22Rv1 (cell line): ENCODE results near the gene IFT22.

Experiments
- CTCF ChIP-seq: fragments of 450-650 bp; IDR thresholded peaks from 2 replicates; pipeline ENCODE4 v1.5.1; 2017; ENCODE audit warnings: mild to moderate bottlenecking
- ZFX ChIP-seq: fragments of 450-650 bp; IDR thresholded peaks from 2 replicates; pipeline ENCODE4 v1.6.1; 2017; ENCODE audit warnings: antibody characterized with exemption, borderline replicate concordance

- TF ChIP-seq CTCF (no peak), ZFX (no peak)
Observed at GRCh38 chr7:101271021-101271420, 50.6 kb downstream of the IFT22 start.
